Fibroblast of lung (primary cell): ENCODE measurements around the gene GRIN3B. TPM values are rescaled to one million over a fixed set of nuclear protein-coding genes. Genes with fewer than 3 reads are reported as not detected.
"Not testable (repeated sequence)": the region's sequence is repeated elsewhere in the genome, so short reads cannot be mapped to it uniquely, and the experiment has no call there.

Source experiments
- DNase-seq, 2 donors: peaks; one replicate each; pipeline versions ENCODE4 v3.0.0 to v3.0.0-alpha.2; 2010; ENCODE audit warnings: low read depth in 2 of 2
- H2AFZ ChIP-seq: 2 replicates; pipeline ENCODE4 v1.5.1; 2012; ENCODE audit warnings: low read length, control low read depth, inconsistent platforms
- H3K27ac ChIP-seq: 2 replicates; pipeline ENCODE4 v1.5.1; 2011; ENCODE audit warnings: low read length, control low read depth; ENCODE audit not compliant: insufficient read depth
- H3K27me3 ChIP-seq: 2 replicates; pipeline ENCODE4 v1.5.1; 2011; ENCODE audit warnings: mild to moderate bottlenecking, low read length; ENCODE audit not compliant: control insufficient read depth, insufficient read depth
- H3K36me3 ChIP-seq: 2 replicates; pipeline ENCODE4 v1.5.1; 2011; ENCODE audit warnings: low read length; ENCODE audit not compliant: control insufficient read depth, insufficient read depth
- H3K4me1 ChIP-seq: 2 replicates; pipeline ENCODE4 v1.5.1; 2011; ENCODE audit warnings: low read length; ENCODE audit not compliant: control insufficient read depth, insufficient read depth; ENCODE audit errors: extremely low read depth
- H3K4me2 ChIP-seq: 2 replicates; pipeline ENCODE4 v1.5.1; 2011; ENCODE audit warnings: low read length, control low read depth; ENCODE audit not compliant: insufficient read depth; ENCODE audit errors: extremely low read depth
- H3K4me3 ChIP-seq, 4 experiments: fragments of 200-600 bp in 1 of 4; sonication (generic) in 1 of 4; replicated peaks in 1 of 4; 2 replicates each; pipeline ENCODE4 v1.5.1; 2011 to 2016; ENCODE audit warnings: low read length in 4 of 4, low read depth in 3 of 4, mild to moderate bottlenecking in 3 of 4, control low read depth in 2 of 4, inconsistent platforms in 1 of 4, mixed read lengths in 1 of 4; ENCODE audit not compliant: insufficient read depth in 1 of 4; ENCODE audit errors: control extremely low read depth in 1 of 4
- H3K79me2 ChIP-seq: 2 replicates; pipeline ENCODE4 v1.5.1; 2012; ENCODE audit warnings: mild to moderate bottlenecking, low read length, inconsistent platforms; ENCODE audit not compliant: control insufficient read depth, insufficient read depth
- H3K9ac ChIP-seq: 2 replicates; pipeline ENCODE4 v1.5.1; 2011; ENCODE audit warnings: mild to moderate bottlenecking, low read length, control low read depth; ENCODE audit not compliant: insufficient read depth
- H3K9me3 ChIP-seq: 2 replicates; pipeline ENCODE4 v1.5.1; 2012; ENCODE audit warnings: low read depth, low read length; ENCODE audit not compliant: control insufficient read depth, insufficient read depth
- H4K20me1 ChIP-seq: 2 replicates; pipeline ENCODE4 v1.5.1; 2011; ENCODE audit warnings: low read length; ENCODE audit not compliant: control insufficient read depth, insufficient read depth; ENCODE audit errors: extremely low read depth
- EZH2 ChIP-seq: IDR thresholded peaks from 2 replicates; pipeline ENCODE4 v1.5.1; 2012; ENCODE audit warnings: low read length, control low read depth, mild to moderate bottlenecking; ENCODE audit errors: missing control alignments
- polyA plus RNA-seq, 2 donors: library from polyadenylated mRNA; depleted of rRNA in 1 of 2; stranded (reverse) in 1 of 2; unstranded in 1 of 2; fragments of >200 nt; gene quantifications; 2 replicates each; pipeline ENCODE4 v1.2.1, GENCODE V29; 2011 to 2012; ENCODE audit warnings: missing spikeins in 1 of 2
- total RNA-seq: library from RNA; depleted of rRNA; stranded (reverse); fragments of >200 nt; gene quantifications from 2 replicates; pipeline ENCODE4 v1.2.1, GENCODE V29; 2014
- TF ChIP-seq, protein P1 (sequence below), 2 donors: IDR thresholded peaks in 1 of 2; conservative IDR thresholded peaks in 1 of 2; 1 replicate in 1 of 2; 2 replicates in 1 of 2; pipeline ENCODE4 v1.5.1; 2011 to 2012; ENCODE audit warnings: low read length in 2 of 2, control low read depth in 1 of 2, inconsistent platforms in 1 of 2, low read depth in 1 of 2, mild to moderate bottlenecking in 1 of 2

The GRIN3B gene
- total and polyA plus RNA-seq, 2 donors (not counting 1 experiment from before 2014, with no cell fraction given), result 0.12 to 0.66 TPM

DNA sequence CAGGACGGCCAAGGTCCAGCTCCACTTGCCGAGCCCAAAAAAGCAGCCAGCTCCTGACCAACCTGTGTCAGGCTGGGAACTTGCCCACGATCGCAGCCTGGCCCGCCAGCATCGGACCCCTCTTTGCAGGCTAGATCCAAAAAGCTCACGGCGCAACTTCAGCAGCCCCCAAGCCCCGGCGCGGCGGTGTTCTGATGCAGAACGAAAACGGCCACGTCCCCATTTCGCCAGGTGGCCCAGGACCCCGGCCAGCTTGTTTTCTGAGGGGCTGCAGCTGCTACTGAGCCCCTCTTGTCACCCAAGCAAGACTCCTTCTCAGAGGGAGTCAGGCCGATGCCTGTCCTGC, 19.4 kb downstream of the GRIN3B start:
- TF ChIP-seq EZH2, result no peak
- TF ChIP-seq, protein P1, sequence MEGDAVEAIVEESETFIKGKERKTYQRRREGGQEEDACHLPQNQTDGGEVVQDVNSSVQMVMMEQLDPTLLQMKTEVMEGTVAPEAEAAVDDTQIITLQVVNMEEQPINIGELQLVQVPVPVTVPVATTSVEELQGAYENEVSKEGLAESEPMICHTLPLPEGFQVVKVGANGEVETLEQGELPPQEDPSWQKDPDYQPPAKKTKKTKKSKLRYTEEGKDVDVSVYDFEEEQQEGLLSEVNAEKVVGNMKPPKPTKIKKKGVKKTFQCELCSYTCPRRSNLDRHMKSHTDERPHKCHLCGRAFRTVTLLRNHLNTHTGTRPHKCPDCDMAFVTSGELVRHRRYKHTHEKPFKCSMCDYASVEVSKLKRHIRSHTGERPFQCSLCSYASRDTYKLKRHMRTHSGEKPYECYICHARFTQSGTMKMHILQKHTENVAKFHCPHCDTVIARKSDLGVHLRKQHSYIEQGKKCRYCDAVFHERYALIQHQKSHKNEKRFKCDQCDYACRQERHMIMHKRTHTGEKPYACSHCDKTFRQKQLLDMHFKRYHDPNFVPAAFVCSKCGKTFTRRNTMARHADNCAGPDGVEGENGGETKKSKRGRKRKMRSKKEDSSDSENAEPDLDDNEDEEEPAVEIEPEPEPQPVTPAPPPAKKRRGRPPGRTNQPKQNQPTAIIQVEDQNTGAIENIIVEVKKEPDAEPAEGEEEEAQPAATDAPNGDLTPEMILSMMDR (conservative IDR thresholded peaks at IDR 0.05 in 1 of 2, IDR thresholded peaks at IDR 0.05 in 1 of 2; ENCODE audit: low read depth in 1 of 2, low read length in 2 of 2), result no peak
- H3K27ac ChIP-seq, result peak overlapping the region; percentile 93
- peaks cover 8% of the 10 kb centered on the region for H3K36me3 ChIP-seq

DNA sequence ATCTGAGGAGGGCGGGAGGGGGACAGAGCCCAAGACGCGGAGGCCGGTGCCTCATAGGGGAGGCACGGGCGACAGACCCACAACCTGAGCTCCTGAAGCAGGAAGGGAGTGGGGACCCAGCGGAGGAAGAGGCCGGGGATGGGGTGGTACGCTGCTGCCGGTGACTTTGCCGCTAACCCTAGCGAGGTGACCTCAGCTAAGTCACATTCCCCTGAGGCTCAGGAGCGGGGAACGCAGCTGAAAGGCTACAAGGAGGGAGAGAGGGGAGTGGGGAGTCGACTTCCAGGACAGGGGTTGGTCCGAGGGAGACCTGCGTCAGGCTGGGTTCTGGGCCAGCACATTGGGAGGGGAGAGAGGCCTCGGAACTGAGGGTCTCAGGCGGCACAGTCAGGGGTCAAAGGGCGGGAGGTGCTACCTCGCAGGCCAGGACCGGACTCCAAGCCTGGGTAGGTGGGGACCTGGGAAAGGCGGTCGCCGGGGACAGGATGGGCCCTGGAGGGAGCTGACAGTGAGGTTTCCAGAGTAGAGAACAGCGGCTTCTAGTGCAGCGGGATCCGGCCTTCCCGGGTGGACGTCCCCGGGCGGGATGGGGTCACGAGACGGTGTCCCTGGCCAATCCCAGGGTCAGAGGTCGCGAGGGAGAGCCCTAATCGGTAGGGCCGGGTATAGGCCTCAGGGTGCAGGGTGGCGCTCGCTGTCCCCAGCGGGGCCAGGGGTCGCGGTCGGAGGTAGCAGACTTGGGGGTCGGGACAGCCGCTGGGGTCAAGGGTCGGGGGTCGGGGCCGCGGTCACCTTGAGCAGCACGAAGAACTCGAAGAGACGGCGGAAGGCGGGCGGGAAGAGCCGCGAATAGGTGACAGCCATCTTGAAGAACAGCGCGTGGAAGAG, 20.0 kb downstream of the GRIN3B start:
- peak overlapping the region; percentile 51 to 91 (median 82) for H3K4me3 ChIP-seq
- DNase-seq, result no peak
- peaks cover 1% of the 10 kb centered on the region for H4K20me1 ChIP-seq
- peak overlapping the region; percentile 84 for H3K4me2 ChIP-seq
- H2AFZ ChIP-seq, result no peak overlapping the region
- no peaks in the 10 kb centered on the region for H3K9me3 ChIP-seq
- no peak for TF ChIP-seq EZH2
- TF ChIP-seq, protein P1 (conservative IDR thresholded peaks at IDR 0.05 in 1 of 2, IDR thresholded peaks at IDR 0.05 in 1 of 2; ENCODE audit: low read depth in 1 of 2, low read length in 2 of 2), result no peak
- H3K79me2 ChIP-seq, result peaks cover 57% of the 10 kb centered on the region
- no peaks in the 10 kb centered on the region for H3K27me3 ChIP-seq
- H3K27ac ChIP-seq, result peak overlapping the region; percentile 93
- peaks cover 20% of the 10 kb centered on the region for H3K4me1 ChIP-seq
- peak overlapping the region; percentile 91 for H3K9ac ChIP-seq
- H3K36me3 ChIP-seq, result peaks cover 5% of the 10 kb centered on the region

More for the DNA sequence above, 19.4 kb downstream of the GRIN3B start:
- H3K4me2 ChIP-seq, result peak overlapping the region; percentile 84
- H3K9ac ChIP-seq, result peak overlapping the region; percentile 91
- H3K9me3 ChIP-seq, result no peaks in the 10 kb centered on the region
- H2AFZ ChIP-seq, result no peak overlapping the region
- H3K4me3 ChIP-seq, result peak overlapping the region; percentile 51 to 91 (median 82)
- no peaks in the 10 kb centered on the region for H3K27me3 ChIP-seq
- peaks cover 1% of the 10 kb centered on the region for H4K20me1 ChIP-seq
- no peak for DNase-seq
- peaks cover 20% of the 10 kb centered on the region for H3K4me1 ChIP-seq
- H3K79me2 ChIP-seq, result peaks cover 64% of the 10 kb centered on the region

DNA sequence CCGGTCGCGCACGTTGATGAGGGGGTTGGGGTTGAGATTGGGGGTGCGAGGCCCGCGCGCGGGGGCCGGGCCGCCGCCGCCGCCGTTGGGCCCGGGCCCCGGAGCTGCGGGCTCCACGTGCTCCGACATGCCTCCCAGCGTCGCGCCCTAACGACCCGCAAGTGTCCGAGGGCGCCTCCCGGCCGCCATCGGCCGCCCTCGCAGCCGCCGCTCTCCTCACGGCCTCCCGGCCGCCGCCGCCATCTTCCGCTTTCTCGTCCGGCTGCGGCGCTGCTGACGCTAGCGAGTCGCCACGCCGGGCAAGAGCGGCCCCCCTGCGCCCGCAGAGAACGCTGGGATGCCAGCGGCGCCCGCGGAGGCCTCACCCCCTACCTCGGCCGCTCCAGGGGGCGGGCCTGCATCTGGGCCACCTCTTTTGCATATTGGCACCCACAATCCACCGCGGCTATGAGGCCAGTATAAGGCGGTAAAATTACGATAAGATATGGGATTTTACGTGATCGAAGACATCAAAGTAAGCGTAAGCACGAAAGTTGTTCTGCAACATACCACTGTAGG, 20.7 kb downstream of the GRIN3B start, which contains the start of gene TMEM259:
Gene TMEM259, minus strand, starts transcription at position 256 of the 558 bp plus-strand sequence. Its CDS starts 127 bp downstream, at position 129.
- peak within 1 kb of the TSS; percentile 51 to 91 (median 82) for H3K4me3 ChIP-seq
- peaks cover 5% of the 10 kb centered on the region for H3K36me3 ChIP-seq
- peaks cover 50% of the 10 kb centered on the region for H3K79me2 ChIP-seq
- no peak for TF ChIP-seq EZH2
- TF ChIP-seq, protein P1 (conservative IDR thresholded peaks at IDR 0.05 in 1 of 2, IDR thresholded peaks at IDR 0.05 in 1 of 2; ENCODE audit: low read depth in 1 of 2, low read length in 2 of 2), result no peak
- H3K4me1 ChIP-seq, result peaks cover 20% of the 10 kb centered on the region
- no peaks in the 10 kb centered on the region for H3K27me3 ChIP-seq
- peak within 1 kb of the TSS; percentile 91 for H3K9ac ChIP-seq
- H3K4me2 ChIP-seq, result peak within 1 kb of the TSS; percentile 84
- peak within 1 kb of the TSS; percentile 93 for H3K27ac ChIP-seq
- H3K9me3 ChIP-seq, result no peaks in the 10 kb centered on the region
- H4K20me1 ChIP-seq, result peaks cover 1% of the 10 kb centered on the region
- DNase-seq, result peak; percentile 96 to 98
- peak within 1 kb of the TSS; percentile 80 for H2AFZ ChIP-seq

DNA sequence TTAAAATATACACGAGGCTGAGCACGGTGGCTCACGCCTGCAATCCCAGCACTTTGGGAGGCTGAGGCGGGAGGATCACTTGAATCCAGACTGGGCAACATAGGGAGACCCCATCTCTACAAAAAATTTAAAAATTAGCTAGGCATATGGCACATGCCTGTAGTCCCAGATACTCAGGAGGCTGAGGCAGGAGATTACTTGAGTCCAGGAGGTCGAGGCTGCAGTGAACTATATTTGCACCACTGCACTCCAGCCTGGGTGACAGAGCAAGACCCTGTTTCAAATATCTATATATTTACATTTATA, 23.6 kb downstream of the GRIN3B start:
- not testable (repeated sequence) for H3K36me3 ChIP-seq, H3K4me1 ChIP-seq
- peaks cover 43% of the 10 kb centered on the region for H3K79me2 ChIP-seq

More for the DNA sequence above, 23.6 kb downstream of the GRIN3B start:
- H2AFZ ChIP-seq, H3K4me3 ChIP-seq, H3K9me3 ChIP-seq, DNase-seq, H3K27ac ChIP-seq, H4K20me1 ChIP-seq, H3K9ac ChIP-seq, H3K4me2 ChIP-seq, H3K27me3 ChIP-seq: not testable (repeated sequence)
